Measurements from ENCODE around the gene CEP55.

- TF ChIP-seq CTCF (IDR thresholded peaks at IDR 0.05) (no peak), POLR2A (IDR thresholded peaks at IDR 0.05) (no peak), POLR2AphosphoS5 (IDR thresholded peaks at IDR 0.05; ENCODE audit: insufficient read depth in 1 of 2, low read depth in 1 of 2) (no peak)
Measured at GRCh38 chr10:93548376-93549071, 52.1 kb downstream of the CEP55 start.

All from vagina (tissue), 2 donors.